Stimulated activated CD8-positive, alpha-beta memory T cell treated with anti-CD3 and anti-CD28 coated beads, Interleukin-12 subunit alpha, Interleukin-12 subunit beta, amount 100 ng/mL, for 24 hours (primary cell): ENCODE results near the gene SLC22A1.
"Not testable (repeated sequence)": the region's sequence is repeated elsewhere in the genome, so short reads cannot be mapped to it uniquely, and the experiment has no call there.

ENCODE experiments used
- DNase-seq: peaks from one replicate; pipeline ENCODE4 v3.0.0-alpha.2; 2020; ENCODE audit errors: extremely low read depth

Gene SLC22A1

DNA sequence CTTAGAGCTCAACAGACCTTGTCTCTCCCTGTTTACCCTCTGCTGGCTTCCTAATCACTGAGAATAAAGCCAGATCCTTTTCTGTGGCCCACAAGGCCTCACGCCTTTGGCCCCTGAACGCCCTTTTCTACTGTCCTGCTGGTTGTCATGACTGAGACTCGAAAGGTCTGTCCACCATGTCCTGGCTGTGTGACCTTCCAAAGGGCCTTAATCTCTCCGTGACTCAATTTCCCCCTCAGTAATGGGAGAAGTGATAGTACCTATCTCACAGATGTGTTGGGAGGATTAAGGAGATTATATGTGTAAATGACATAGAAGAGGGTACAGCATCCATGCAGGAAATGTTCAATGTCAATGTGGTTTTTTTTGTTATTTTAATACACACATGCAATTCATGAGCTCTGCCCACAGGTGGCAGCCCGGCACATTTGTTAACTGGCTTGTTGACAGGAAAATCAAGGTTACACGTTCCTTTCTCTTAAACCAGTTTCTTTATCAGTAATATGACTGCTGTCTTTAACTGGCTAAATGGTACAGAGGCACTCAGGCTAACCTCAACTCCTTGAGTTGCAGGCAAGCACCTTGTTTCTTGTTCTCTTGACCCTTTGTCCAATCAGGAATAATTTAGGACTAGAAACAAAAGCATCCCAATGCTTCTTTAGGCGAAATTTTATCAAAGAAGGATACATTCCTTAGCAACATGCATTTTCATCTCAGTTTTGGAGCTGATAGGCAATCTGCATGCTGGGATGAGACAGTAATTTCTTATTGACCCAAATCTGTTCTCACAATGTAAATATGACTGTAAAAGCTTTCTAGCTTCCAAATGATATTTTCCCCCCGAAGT lies 16.6 kb downstream of the SLC22A1 start:
- DNase-seq, result peak; percentile 22

DNA sequence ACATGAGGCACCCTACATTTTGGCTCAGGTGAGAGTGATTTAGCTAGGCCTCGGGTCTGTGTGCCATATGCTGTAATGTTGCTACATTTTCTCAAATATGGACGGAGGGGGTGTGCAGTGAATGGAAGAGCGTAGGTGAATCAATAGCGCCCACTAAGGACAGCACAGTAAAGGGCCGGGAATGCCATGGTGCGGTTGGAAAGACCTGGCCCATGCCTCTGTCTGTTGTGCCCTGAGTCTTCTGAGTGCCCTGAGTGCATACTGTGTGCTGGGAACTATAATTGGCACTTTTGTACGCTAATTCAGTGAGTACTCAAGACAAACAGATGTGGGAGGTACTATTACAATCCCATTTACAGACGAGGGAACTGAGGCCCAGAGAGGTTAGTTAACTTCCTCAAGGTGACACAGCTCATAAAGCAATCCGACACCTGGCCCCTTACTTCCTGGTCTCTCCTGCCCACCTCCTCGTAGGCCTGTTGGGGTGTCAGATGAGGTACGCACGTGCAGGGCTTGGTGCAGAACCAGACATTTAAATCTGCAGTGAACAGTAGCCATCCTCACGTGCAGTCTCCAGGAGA lies 17.3 kb downstream of the SLC22A1 start:
- DNase-seq, result no peak

DNA sequence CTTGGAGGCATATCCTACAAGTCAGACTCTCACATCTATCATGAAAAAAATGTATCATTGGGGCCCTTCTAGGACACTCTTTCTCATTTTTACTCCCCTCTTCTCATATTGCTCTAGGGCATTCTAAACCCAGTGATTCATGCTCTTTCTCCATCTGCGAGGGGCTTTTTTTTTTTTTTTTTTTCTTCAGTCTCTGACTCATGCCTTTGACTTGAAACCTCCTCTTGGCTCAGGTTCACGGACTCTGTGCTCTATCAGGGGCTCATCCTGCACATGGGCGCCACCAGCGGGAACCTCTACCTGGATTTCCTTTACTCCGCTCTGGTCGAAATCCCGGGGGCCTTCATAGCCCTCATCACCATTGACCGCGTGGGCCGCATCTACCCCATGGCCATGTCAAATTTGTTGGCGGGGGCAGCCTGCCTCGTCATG lies 17.8 kb downstream of the SLC22A1 start:
- DNase-seq, result no peak

DNA sequence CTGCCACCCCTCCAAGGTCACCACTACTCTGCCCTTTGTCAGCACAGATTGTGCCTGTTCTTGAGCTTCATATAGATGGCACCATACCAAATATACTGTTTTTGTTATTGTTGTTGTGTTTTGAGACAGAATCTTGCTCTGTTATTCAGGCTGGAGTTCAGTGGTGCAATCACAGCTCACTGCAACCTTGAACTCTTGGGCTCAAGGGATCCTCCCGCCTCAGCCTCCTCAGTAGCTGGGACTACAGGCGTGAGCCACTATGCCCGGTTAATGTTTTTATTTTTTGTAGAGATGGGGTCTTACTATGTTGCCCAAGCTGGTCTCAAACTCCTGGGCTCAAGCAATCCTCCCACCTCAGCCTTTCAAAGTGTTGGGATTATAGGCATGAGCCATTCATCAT lies 18.9 kb downstream of the SLC22A1 start:
- not testable (repeated sequence) for DNase-seq

DNA sequence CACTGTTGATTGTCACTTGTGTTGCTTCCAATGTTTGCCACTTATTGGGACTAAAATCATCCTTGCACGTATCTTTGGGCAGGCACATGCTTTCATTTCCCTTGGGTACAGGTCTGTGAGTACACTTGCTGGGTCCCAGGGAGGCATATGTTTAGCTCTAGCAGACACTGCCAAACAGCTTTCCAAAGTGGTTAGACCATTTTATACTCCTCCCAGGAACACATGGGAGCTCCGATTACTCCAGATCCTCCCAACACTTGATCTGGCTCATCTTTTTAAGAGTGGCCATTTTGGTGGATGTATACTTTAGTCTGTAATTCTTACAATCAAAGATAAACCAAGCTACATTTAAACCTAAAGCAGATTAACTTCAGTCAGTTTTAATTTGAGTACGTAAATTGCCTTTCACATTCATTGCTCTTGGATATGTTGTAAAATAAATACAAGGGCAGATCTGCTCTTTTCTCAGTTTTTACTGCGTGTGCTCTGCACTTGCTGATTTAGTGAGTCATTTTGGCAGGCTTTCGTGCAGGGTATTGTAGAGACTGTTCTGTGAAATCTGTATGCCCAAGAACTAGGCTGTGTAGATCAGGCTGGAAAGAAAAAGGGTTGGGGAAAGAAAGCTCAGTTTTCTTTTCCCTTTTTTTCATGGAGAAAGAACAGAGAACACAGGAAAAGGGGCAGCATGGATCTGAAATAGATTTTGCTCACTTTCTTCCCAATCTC lies 19.5 kb downstream of the SLC22A1 start:
- no peak for DNase-seq

DNA sequence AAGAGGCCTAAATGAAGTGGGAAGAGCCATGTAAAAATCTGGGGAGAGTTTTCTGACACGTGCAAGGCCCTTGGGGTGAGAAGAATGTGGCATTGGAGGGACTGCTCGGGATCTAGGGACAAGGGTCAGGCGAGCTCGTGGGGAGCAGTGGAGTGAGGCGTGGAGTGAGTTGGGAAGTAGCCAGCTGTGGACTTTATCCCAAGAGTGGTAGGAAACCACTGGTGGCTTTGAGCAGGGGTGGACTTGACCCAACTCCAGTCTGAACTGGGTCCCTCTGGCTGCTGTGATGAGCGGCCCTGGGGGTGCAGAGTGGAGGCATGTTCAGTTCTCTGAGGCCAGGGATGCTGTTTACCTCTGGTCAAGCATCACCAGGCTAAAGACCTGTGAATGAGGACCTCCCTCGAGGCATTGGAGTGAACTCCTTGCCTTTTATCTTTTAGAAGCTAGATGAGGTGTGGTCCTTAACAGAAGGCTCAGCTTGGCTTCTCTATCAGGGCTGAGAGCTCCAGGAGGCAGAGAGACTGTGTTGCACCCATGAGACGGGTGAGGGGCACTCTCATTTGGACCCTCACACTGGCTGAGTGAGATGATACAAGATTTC lies 20.6 kb downstream of the SLC22A1 start:
- DNase-seq, result no peak

DNA sequence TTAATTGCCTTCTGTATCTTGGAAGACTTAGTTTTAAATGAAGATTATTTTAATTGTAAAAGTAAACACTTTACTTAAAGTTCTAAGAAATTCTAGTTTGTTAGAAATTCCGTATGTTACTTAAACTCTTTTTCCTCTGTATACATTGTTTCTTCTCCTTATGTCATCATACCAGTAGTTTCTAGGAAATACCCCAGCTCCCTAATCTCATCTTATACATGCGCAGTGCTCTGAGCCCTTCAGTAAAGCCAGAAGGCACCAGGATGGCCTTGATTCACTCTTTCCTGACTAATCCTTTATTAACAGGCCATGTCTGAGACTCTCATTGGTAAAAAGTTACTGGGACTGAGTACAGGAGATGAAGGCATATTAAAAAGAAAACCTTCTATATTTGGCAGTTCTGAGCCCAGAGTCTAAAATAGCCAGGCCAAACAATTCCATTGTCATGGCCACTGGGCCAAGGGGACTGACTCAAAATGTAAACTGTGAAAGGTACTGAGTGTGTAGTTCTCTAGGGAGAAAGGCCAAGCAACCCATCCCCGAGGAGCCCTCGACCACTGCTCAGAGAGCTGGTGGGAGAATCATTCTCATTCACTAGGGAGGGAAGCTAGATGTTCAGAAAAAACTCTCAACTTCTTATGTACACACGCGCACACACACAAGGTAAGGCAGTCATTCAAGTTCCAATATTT lies 25.0 kb downstream of the SLC22A1 start:
- DNase-seq, result no peak

DNA sequence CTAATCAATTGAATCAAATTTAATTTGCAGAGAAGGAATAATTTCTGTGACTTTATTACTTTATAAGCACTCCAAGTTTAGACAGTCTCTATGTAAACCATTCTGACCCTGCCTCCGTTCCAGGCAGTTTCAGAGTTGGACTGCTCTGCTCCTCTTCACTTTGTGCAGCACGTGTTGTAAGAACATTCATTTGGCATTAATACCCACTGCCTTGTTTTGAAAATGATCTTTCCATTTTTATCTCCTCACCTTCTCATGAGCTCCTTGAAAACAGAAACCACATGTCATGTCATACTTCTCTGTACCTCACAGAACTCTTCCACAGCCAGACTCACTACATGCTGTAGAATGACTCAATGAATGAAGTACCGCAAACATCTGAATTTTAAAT lies 25.5 kb downstream of the SLC22A1 start:
- no peak for DNase-seq

DNA sequence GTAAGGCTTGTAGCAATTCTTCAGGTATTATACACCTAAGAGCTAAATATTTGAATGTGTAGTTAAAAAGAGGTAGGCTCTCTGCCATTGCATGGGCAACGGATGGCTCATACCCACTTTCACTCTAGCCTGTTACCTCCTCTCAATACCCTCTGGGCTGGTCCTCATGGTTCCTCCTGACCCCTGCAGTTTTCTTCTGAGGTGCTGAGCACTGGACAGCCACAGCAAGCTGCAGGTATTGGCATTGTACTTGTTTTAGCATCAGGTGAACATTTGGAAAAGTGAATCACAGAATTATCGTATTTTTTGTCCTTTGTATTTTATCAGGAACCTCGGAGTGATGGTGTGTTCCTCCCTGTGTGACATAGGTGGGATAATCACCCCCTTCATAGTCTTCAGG lies 32.9 kb downstream of the SLC22A1 start:
- no peak for DNase-seq

DNA sequence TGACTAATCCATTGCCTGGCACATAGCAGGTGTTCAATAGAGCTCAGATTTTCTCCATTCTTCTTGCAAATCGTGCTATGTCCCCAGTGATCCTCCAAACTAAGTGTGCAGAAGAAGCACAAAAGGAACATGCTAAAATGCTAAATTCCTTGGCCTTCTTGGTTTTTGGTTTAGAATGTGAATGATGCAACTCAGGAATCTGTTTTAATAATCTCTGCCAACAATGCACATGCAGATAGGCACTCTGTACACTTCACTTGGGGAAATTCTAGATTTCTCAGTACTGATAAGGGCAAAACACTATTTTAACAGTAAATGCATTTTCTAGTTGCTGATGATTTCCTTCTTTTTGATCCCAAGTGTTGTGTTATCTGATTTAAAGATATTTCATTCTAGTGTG lies 35.2 kb downstream of the SLC22A1 start:
- DNase-seq, result no peak

DNA sequence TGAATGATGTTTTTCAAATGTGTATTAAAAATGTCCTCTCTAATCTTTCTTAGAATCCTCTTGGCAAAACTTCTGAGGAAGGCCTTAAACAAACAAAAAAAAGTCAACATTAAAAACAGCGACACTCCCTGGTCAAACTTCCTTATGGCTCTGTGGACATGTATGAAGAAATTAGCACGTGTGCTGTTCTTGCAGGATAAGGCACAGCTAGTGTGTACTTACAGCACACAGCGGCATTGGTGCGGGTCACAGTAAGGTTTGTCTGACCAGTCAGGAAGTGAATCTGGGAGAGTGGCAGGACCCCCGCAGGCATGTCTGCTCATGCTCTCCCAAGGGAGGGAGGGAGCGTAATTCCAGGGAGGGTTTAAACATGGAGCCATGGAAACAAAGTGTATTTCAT lies 38.8 kb downstream of the SLC22A1 start:
- DNase-seq, result no peak

DNA sequence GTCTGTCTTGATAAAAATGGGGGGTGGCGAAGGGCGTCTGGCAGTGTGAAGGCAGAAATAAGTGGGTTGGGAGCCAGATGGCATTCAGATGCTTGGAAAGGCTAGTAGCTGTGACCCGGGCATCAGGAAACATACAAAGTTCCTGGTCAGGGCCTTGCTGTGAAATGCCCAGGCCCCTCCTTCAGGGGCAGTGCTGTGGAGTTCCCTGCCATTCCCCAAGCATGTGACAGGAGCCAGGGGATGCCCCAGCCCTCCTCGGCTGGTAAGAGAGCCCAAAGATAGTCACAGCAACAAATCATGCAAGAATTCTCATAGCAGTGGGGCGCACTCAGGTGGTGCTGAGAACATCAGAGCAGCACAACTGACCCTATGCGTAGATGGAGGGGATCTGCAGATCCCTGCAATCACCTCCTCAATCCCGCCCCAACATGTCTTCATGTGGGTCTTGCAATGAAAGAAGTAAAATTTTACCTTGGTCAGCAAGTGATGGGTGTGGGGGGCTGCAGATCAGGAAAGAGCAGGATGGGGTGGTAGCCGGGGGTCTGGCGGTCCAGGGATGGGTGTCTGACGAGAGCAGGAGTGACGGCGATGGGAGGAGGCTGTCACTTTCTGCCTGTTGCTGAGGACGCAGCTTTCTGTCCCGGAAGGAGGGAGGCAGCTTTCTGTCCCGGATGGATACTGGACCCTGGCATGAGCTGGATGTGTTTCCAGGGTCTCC lies 39.5 kb downstream of the SLC22A1 start:
- DNase-seq, result no peak

DNA sequence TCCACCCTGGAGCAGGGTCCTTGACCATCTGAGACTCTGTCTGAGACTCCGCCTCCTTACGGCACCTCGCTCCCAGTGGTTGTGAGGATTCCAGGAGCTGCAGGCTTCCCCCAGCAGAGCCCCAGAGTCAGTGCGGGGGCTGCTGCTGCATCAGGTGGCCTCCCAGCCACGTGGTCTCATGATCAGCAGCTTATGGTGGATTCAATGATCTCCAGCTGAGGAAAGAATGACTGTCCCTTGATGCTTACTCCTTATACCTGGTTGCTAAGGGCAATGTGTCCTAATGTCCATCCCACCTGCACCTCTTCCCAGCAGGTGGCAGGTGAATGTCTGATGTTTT lies 40.0 kb downstream of the SLC22A1 start:
- no peak for DNase-seq

DNA sequence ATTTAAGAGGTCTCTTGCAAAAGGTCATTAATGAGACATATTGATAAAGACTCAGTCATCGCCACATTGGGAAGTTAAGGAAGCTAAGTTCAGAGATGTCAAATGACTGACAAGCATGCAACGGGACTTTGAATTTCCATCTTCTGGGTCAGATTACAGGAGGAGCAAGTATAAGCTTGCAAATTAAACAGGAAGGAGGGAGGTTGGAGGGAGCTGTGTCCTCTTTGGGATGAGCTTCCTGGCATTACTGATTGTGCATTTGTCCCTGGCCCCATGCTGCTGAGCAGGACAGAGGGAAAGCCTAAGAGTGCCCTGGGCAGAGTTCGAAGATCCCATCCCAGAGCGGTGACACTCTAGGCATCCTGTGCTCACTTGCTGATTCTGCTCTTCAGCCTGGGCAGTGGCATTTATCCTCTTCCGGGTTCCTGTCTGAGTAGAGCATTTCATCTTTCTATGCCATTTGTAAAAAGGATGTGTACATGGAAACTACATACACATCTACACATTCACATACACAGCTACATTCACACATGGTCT lies 40.5 kb downstream of the SLC22A1 start:
- DNase-seq, result no peak

DNA sequence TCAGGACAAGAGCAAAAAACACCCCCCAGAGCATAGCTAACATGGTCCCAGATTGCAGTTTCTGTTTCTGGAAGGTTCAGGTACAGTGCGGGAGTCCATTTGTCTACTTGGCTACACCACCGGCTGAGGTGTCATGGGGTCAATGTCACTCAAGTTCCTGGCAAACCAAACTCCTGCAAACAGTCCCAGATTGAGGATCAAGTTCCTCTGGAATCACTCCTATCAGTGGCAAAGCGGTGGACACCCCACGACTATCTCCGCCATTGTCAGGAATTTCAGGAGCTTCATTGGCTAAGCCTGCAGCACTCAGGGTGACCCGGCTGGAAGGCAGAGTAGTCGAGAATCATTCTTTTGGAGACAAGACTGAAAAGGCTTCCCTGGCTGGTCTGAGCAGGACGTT lies 41.8 kb downstream of the SLC22A1 start:
- DNase-seq, result no peak

DNA sequence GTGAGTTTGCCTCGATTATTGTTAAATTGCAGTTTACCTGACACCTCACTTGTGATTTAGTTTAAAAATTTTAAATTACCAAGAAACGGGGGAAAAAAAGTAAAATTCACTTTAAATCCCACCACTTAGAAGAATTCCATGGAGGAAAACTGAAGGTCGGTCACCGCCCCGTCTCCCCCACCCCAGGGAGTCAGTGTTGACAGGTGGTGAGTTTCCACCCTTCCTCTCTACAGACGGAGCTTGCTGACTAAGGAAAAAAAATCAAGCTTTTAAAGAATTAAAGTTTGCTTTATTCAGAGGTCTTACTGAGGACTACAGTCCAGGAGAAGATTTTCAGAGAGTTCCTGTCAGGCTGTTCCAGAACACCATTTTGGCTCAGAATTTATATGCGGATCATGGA lies 42.3 kb downstream of the SLC22A1 start:
- no peak for DNase-seq

DNA sequence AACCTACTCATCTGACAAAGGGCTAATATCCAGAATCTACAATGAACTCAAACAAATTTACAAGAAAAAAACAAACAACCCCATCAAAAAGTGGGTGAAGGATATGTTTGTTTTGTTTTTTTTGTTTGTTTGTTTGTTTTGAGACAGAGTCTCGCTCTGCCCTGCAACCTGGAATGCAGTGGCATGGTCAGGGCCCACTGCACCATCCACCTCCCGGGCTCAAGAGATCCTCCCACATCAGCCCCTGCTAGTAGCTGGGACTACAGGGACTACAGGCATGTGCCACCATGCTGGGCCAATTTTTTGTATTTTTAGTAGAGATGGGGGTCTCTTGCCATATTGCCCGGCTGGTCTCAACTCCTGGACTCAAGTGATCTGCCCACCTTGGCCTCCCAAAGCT lies 44.3 kb downstream of the SLC22A1 start:
- DNase-seq, result not testable (repeated sequence)

DNA sequence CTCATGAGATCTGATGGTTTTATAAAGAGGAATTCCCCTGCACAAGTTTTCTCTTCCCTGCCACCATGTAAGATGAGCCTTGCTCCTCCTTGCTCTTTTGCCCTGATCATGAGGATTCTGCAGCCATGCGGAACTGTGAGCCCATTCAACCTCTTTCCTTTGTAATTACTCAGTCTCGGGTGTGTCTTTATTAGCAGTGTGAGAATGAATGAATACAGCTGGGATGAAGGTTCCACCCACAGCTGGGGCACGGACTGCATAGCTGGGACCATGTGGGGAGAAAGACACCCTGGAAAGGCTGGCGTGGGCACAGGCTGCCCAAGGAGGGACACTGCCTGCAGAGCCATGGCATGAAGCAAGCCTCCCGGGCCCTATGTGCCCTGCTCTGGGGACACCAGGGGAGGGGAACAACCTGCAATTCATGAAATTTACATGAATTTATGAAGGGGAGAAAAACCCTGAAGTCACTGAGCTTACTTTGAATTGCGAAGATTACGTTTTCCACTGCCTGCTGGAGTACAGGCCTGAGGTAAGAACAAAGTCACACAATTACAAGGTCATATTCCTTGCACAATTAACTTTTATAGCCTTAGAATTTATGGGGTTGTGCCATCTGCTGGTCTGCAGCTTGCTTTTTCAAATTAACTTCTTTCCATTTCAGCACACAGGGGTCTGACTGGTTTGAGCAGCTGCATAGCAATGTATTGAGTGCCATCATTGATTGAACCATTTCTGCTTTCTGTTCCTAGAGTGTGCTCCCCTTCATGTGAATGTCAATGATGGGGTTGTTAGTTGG lies 46.2 kb downstream of the SLC22A1 start:
- DNase-seq, result no peak

DNA sequence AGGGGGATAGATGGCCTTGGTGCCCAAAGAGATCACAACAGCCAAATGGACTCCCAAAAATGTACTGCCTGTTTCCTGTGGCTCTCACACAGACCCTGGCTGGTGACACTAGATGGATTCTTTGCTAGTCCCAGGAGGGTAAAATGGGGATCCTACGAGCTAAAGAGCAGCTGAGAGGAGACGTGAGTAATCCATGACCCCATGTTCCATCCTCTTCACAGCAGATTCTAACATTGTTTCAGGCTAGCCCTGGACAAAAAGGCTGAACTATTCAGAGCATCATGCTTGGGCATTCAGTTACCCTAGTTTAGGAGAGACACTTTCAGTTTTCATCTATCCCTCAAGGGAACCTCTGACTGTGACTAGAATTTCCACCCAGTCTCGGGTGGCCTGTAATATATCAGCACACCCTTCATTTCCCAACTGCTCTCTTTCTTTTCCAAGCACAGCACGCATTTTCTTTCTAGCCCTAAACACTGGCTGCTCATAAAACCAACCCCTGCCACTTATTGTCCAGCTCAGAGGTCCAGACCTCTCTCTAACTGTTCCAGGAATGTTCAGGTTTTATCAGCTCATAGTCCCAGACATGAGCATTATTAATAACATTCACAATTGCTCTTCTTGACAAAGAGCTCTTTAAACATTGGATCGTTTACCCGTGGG lies 48.5 kb downstream of the SLC22A1 start:
- DNase-seq, result no peak

DNA sequence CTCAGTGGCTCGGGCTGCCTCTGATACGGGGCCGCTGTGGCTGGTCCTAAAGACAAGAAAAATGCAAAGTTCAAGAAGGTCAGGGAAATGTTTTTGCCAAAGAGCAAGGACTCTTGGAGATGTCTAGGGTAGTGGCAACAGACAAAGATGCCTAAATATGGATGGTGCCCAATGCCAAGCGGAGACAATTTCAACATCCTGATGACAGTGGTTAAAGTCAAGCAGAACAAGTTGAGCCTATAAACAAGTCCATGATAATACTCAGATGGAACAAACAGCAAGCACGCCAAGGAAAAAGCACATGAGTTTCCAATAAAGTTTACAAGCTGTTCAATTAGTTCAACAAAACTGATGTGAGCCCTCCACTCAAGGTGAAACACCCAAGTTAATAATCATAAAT lies 51.1 kb downstream of the SLC22A1 start:
- no peak for DNase-seq
